IPS-15b (cell line): ENCODE measurements around the gene ENDOD1.
"Not testable (repeated sequence)": the region's sequence is repeated elsewhere in the genome, so short reads cannot be mapped to it uniquely, and the experiment has no call there.

ENCODE experiments used
- H3K27me3 ChIP-seq: one replicate; pipeline ENCODE4 v1.6.1; 2013; ENCODE audit warnings: low read length; ENCODE audit not compliant: control insufficient read depth, insufficient read depth
- H3K36me3 ChIP-seq: one replicate; pipeline ENCODE4 v1.6.1; 2013; ENCODE audit warnings: low read length; ENCODE audit not compliant: control insufficient read depth, insufficient read depth
- H3K4me1 ChIP-seq: one replicate; pipeline ENCODE4 v1.6.1; 2013; ENCODE audit warnings: mild to moderate bottlenecking, low read length; ENCODE audit not compliant: control insufficient read depth, insufficient read depth
- H3K4me3 ChIP-seq: one replicate; pipeline ENCODE4 v1.5.1; 2013; ENCODE audit warnings: low read depth, low read length
- H3K9ac ChIP-seq: one replicate; pipeline ENCODE4 v1.6.1; 2013; ENCODE audit warnings: low read depth, mild to moderate bottlenecking, low read length
- H3K9me3 ChIP-seq: one replicate; pipeline ENCODE4 v1.6.1; 2013; ENCODE audit warnings: mild to moderate bottlenecking, low read length; ENCODE audit not compliant: control insufficient read depth, insufficient read depth

Gene ENDOD1

GRCh38 chr11:95089620-95090542 is at the start of gene ENDOD1:
ENDOD1 (plus strand) TSS chr11:95089846; CDS start chr11:95089928, 82 bp downstream.
- Histone ChIP-seq H3K27me3 (peaks cover 63% of the 10 kb centered on the region), H3K4me3 (peak within 1 kb of the TSS; percentile 77), H3K4me1 (peaks cover 5% of the 10 kb centered on the region), H3K9me3 (no peaks in the 10 kb centered on the region), H3K36me3 (no peaks in the 10 kb centered on the region), H3K9ac (peak within 1 kb of the TSS; percentile 42)

DNA sequence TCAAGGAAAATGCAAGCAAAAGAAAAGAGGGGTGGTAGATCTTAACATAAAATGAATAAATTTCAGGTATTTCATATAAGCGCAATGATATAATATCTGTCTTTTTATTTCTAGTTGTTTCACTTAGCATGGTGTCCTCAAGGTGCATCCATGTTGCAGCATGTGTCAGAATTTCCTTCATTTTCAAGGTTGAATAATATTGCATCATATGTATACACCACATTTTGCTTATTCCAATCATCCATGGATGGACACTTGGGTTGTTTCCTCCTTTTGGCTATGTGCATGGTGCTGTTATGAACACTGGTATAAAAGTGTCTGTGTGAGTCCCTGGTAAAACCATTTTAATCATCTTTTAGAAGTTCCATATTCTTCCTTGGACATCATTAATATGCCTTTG is 47.4 kb upstream of the ENDOD1 start:
- Histone ChIP-seq H3K27me3 (no peaks in the 10 kb centered on the region), H3K9ac (no peak overlapping the region), H3K9me3 (no peaks in the 10 kb centered on the region), H3K4me3 (no peak overlapping the region), H3K4me1 (no peaks in the 10 kb centered on the region), H3K36me3 (no peaks in the 10 kb centered on the region)

DNA sequence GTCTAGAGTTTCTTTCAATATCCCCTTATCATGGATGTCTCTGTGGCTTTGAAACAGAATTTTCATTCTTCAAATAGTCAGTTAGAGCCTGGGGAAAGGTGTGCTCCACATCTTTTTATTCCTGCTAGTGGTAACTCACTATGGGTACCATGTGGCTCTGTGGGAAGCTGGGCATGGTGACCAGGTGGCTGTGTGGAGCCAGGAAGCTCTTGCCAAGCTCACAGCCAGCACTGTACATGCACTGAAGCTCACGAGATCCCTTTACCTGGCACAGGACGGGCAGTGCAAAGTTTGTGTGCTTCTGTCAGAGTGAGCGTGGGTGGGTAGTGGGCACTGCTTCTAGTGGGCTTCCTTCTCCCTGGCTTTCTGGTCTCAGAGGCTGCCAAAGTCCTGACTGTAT is 46.7 kb upstream of the ENDOD1 start:
- Histone ChIP-seq H3K4me3 (no peak overlapping the region), H3K36me3 (no peaks in the 10 kb centered on the region), H3K9ac (no peak overlapping the region), H3K27me3 (no peaks in the 10 kb centered on the region), H3K4me1 (no peaks in the 10 kb centered on the region), H3K9me3 (no peaks in the 10 kb centered on the region)

GRCh38 chr11:95044010-95044409 is 45.6 kb upstream of the ENDOD1 start:
- H3K9me3 ChIP-seq, result no peaks in the 10 kb centered on the region
- H3K4me3 ChIP-seq, result no peak overlapping the region
- no peaks in the 10 kb centered on the region for H3K4me1 ChIP-seq
- H3K36me3 ChIP-seq, result no peaks in the 10 kb centered on the region
- no peaks in the 10 kb centered on the region for H3K27me3 ChIP-seq
- no peak overlapping the region for H3K9ac ChIP-seq

DNA sequence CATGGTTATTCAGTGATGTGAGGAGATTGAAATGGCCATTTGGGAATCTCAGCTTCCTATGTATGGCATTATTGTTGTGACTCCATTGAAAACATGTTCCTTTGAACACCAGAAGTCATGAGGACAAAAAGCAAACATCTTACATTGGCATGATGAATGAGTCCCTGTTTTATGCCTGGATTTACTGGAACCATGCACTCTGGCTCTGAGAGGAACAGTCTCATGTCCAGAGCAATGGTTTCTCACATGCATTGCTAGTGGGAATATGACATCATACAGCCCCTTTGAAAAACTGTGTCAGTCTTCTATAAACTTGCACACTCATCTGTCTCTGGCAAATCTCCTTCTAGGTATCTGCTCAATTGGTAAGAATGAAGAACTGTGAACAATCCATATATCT is 43.8 kb upstream of the ENDOD1 start:
- Histone ChIP-seq H3K9ac (no peak overlapping the region), H3K4me1 (no peaks in the 10 kb centered on the region), H3K27me3 (no peaks in the 10 kb centered on the region), H3K36me3 (no peaks in the 10 kb centered on the region), H3K9me3 (no peaks in the 10 kb centered on the region), H3K4me3 (no peak overlapping the region)

- not testable (repeated sequence) for H3K9ac ChIP-seq, H3K9me3 ChIP-seq, H3K4me1 ChIP-seq, H3K36me3 ChIP-seq, H3K27me3 ChIP-seq, H3K4me3 ChIP-seq
These were observed 40.5 kb upstream of the ENDOD1 start, which contains the start of gene KDM4F for GRCh38 chr11:95049122-95049521. KDM4F (plus strand) TSS chr11:95049422.

- no peaks in the 10 kb centered on the region for H3K36me3 ChIP-seq
- H3K9ac ChIP-seq, result no peak overlapping the region
- H3K4me3 ChIP-seq, result no peak overlapping the region
- H3K4me1 ChIP-seq, result no peaks in the 10 kb centered on the region
- H3K9me3 ChIP-seq, result no peaks in the 10 kb centered on the region
- H3K27me3 ChIP-seq, result no peaks in the 10 kb centered on the region
These were observed 38.9 kb upstream of the ENDOD1 start for GRCh38 chr11:95050595-95051202.

- H3K9ac ChIP-seq, result no peak overlapping the region
- H3K27me3 ChIP-seq, result no peaks in the 10 kb centered on the region
- H3K4me1 ChIP-seq, result no peaks in the 10 kb centered on the region
- H3K36me3 ChIP-seq, result no peaks in the 10 kb centered on the region
- no peak overlapping the region for H3K4me3 ChIP-seq
- H3K9me3 ChIP-seq, result no peaks in the 10 kb centered on the region
These were observed 35.3 kb upstream of the ENDOD1 start for GRCh38 chr11:95054356-95054755.

DNA sequence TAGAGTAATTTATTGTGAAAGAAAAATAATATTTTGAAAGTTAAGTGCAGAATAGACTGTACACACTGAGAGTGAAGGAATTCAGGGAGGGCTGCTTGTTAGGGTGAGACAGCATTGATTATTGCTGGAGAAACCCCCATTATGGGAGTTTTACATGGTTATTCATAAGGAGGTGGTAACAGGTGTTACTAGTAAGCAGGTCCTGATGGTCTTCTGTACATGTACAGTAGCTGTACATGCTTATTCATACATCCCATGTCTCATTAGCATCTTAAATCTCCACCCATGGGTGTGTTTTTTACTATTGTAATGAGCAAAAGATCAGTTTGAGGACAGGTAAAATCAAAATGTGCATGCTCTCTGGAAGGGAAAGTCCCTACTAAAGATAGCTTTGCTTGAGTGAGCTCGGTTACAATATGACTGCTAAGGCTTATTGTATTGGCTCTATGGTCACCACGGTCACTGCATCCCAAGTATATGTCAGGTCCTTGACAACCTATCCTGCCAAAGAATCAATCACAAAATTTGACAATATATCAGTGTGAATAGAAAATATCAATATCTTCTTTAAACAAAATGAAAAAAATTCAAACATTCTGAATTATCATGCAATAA is 34.3 kb upstream of the ENDOD1 start:
- Histone ChIP-seq H3K36me3 (no peaks in the 10 kb centered on the region), H3K9me3 (no peaks in the 10 kb centered on the region), H3K27me3 (peaks cover under 1% of the 10 kb centered on the region), H3K9ac (no peak overlapping the region), H3K4me1 (no peaks in the 10 kb centered on the region), H3K4me3 (no peak overlapping the region)

DNA sequence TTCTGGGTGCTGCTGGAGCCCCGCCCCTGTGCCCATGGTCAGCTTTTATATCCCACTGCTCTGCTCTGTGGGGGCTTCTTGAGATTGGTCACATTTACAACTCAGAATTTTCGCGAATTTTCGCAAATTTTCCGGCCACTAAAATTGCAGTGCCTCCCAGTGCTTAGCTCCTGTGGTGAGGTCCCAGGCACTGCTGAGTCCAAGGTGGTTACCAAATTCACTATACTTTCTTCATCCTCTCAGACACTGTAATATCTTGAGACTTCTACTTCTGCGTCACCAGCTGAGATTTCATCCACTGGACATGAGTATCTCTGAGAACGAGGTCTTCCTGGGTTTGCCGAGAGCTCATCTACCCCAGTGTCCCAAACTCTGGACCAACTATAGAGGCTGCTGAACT is 31.7 kb upstream of the ENDOD1 start:
- no peaks in the 10 kb centered on the region for H3K9me3 ChIP-seq
- no peaks in the 10 kb centered on the region for H3K36me3 ChIP-seq
- H3K4me1 ChIP-seq, result no peaks in the 10 kb centered on the region
- no peak overlapping the region for H3K4me3 ChIP-seq
- peaks cover 2% of the 10 kb centered on the region for H3K27me3 ChIP-seq
- H3K9ac ChIP-seq, result no peak overlapping the region

- Histone ChIP-seq H3K4me1 (no peaks in the 10 kb centered on the region), H3K9me3 (no peaks in the 10 kb centered on the region), H3K4me3 (no peak overlapping the region), H3K9ac (no peak overlapping the region), H3K27me3 (peaks cover 2% of the 10 kb centered on the region), H3K36me3 (no peaks in the 10 kb centered on the region)
These were observed 31.0 kb upstream of the ENDOD1 start for GRCh38 chr11:95058621-95059020.

DNA sequence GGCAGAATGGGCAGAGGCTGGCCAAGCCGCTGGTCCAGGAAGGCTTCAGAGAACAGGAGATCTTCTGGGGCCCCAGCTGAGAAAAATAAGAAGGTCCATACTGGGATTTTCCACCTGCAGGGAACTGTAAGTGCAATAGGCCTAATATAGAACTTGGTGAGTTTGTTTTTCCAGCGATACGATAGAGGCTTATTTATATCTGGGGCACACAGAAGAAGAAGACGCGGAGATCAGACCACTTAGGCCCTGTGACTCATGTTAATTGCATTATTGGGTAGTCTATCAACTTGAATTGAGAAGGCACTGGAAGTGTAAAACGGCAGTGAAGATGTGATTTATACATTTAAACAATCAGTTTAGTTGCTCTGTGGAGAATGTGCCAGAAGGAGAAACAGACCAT is 30.6 kb upstream of the ENDOD1 start:
- H3K27me3 ChIP-seq, result peaks cover 2% of the 10 kb centered on the region
- H3K9ac ChIP-seq, result no peak overlapping the region
- no peaks in the 10 kb centered on the region for H3K36me3 ChIP-seq
- no peaks in the 10 kb centered on the region for H3K4me1 ChIP-seq
- H3K9me3 ChIP-seq, result no peaks in the 10 kb centered on the region
- H3K4me3 ChIP-seq, result no peak overlapping the region
